NOMO-1 treated with dmso at 0.1 percent for 144 hours (cell line): Measurements from ENCODE around the gene HOXB7.

Experiments used
- DNase-seq: peaks from one replicate; lab custom pipeline; 2025; ENCODE audit not compliant: unreplicated experiment; lab: John Stamatoyannopoulos, UW

Gene HOXB7

DNA sequence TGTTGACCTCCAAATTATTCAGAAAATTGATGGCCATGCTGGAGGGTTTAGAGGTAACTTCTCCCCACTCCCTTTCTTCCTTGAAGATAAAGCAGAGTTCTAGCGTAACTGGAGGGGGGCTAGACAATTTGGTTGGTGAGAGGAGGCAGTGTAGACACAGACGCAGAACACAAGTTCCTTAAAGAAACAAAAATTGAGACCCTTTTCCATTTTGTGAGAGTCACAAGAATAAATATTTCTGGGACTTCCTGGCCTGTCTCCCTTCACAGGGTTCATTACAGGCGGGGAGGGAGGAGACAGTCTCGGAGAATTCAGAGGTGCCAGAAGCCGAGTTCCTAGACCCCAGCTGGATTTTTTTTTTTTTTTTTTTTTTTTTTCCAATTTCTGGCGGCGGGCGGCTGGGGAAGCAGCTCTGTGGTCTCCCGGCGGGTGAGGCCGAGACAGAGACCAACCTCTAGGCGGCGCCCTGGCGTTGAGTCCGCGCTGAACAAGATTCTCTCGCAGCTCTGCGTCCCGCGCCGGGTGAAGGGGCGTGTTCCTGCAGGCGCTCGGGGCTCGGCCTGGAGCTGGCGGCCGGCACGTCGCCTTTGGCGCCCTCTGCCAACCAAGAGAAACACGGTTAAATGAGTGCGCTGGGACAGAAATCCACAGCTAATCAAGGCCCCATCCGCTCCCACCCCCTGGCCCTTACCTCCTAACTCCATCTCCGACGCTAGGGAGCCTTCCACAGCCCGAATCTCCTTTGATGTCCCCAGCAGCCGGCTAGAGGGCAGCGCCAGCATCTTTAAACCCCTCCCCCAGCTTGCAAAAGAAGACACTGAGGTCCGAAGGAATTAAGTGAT lies 25.6 kb upstream of the HOXB7 start:
- DNase-seq, result peak; percentile 55

DNA sequence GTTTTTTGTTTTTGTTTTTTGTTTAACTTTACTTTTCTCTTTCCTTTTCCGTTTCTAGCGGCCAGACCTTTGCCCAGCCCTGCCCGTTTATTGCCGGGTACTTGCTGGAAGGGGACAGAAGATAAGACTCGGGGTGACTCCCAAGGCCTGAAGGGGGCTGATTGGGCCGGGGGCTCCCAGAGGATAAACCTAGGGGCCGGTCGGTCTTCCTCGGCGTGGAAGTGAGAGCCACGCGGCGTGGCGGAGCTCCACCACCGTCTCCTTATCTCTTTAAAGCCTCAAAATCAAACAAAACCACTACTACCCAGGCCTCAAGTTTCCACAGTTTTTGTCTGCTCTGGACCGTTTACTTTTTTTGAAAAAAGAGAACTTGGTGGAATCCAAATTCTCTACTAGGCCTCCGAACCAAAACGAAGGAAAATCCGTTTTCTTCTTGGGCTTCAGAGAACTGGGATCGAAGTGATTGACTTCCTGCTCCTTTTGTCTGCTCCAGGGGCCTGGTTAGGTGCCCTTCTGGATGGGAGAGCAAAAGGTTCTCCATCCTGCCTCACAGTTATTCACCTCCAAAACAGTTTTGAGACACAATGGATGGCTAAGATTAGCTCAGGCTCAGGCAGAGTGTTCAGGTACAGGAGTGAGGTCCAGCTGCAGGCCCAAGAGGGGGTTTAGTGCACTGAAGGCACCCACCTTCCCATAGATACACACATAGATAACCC lies 23.8 kb upstream of the HOXB7 start:
- DNase-seq, result no peak

DNA sequence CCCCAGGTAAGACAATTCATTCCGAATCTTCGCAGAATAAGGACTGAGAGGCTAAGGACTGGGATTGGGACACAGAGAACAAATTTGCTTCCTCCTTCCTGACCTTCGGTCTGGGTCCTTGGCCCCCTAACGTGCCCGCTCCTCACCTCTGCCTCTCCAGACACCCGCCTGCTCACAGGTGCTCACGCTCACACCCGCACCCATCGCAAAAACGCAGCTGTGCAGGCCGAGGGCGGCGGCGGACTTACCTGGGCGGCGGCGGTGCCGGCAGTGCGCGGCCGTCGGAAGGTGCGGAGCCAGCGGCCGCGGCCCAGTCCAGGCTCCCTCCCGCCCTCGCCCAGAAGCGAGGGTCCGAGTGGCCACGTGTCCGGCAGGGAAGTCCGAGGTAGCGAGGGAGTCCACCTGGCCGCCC lies 22.5 kb upstream of the HOXB7 start:
- no peak for DNase-seq

DNA sequence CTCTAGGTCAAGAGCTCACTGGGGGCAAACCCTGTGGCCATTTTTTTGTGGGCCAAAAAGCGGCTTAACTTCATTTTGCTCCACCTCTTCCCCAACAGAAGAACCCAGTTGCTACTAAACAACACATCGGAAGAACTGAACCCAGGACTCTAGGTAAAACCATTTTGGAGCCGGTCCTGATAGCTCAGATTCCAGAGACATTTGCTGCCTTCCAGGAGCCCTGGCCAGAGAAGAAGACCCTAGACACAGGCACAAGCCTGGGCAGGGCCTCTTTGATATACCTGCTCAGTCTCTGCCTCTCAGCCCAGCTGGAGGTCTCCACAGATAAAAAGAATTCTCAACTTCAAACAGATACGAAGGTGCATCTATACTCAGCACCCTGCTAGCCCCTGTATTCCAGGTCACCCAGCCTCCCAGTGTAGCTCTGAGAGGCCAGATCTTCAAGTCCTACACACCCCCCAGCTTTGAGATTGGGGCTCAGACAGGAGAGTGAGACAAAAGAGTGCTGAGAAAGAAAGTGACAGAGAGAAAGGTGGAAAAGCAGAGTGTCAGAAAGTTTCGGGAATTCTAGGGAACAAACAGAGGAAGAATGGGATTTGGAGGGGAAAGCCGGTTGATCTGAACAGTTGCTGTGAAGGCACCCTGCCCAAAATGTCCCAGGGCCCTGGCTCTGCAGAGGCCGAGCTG lies 21.9 kb upstream of the HOXB7 start:
- no peak for DNase-seq

DNA sequence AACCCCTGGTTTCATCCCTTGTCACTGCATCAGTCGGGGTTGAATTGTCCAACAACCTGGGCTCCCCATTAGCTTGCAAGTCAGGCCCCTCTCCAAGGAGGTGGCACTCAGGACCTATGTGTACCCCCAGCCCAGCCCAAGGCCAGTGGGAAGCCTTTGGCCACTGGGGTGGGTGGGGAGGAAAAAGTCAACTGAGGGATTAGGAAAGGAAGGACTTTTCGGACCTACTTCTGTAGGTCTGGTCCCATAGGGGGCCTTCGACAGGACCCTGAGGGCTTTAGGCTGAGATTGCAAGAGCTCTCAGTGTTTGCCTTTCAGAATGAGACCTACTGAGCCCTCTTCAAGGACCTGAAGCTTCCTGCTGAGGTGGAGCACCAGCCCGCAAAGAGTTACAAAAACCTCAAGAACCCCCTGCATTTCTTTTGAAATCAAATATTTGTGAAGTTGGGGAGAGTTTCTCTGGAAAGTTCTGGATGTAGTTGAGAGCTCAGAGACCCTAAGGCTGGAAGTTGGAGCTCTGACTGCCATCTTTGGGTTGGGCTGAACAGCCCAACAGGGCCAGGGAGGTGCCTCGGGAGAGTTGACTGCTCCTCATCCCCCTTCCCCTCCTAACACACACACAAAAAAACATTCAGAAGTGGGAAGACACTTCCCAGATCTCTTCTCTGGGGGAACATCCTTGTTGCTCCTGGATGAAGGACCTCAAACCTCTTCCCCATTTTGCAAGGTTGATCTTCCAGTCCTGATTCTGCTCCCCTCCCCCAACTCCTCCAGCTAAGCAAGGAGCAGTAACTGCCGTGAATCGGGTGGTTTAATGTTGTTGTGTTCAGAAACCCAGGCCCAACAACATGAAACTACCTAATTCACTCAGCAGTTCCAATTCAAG lies 21.1 kb upstream of the HOXB7 start:
- no peak for DNase-seq

DNA sequence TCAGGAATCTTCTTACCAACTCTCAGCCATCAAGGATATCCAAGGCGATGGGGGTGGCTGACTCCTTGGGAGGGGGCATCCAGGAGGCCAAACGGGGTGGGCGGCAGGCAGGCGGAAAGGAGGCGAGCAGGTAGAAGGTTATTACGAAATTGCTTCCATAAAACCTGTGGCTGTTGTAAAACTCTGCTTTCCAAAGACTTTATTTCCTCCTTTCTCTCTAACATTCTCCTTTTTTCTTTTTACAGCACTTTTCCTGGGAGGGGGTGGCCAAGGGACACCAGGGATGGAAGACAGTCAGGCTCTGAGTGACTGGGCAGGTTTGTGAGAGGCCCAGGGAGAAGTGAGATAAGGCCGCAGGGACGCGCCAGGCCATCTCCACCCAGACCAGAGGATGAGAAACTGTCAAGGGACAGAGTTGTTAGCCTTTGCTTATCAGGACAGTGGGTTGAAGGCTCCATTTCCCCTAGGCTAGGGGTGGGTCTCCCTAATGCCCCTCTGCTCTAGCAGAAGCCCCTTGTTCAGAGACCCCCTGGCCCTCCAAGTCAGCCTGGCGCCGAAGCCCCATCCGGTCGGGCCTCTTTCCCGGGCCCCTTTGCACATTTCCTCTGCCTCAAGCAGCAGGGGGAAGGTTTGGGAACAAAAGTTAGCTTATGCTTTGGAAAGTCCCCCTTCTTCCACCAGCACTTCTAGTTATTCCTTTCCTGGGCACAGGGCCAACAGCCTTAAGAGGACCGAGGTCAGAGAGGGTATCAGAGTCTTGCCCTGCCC lies 20.3 kb upstream of the HOXB7 start:
- no peak for DNase-seq

DNA sequence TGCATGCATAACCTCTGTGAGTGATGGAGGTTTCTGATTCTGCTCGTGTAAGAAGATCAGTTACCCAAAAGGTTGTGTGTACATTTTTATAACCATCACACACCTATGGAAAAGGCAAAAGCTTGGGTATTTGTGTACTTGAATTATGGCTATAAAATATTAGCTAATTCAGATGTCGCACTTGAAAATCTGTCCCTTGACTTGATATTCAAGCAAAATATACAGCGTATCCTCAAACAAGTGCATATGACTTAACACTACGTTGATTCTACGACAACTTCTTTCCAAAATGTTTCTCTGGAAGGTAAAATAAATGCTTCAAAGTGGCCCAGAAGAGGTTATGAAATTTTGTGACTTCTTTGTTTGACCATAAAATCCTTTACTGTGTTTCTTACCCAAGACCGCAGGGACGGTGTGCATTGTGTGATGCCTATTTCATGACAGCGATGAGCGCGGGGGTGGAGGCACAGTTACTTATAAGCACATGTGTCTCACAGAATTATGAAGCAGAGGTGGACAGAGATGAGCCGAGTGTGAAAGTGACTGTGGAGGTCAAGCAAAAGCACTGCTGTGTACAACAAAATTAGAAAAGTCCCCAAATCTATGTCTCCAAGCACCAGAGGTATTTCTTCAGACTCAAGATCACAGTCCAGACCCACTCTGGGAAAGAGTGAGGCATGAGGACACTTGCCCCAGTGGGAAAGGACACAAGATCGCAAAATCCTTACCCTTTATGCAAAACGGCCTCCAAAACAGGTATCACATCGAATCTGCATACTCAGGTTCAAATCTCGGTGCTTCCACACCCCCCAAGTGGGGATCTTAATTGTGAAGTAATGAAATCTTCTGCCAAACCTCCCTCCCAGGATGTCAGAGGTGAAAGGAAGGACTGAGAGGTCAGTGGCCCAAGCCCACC lies 19.4 kb upstream of the HOXB7 start:
- DNase-seq, result no peak

DNA sequence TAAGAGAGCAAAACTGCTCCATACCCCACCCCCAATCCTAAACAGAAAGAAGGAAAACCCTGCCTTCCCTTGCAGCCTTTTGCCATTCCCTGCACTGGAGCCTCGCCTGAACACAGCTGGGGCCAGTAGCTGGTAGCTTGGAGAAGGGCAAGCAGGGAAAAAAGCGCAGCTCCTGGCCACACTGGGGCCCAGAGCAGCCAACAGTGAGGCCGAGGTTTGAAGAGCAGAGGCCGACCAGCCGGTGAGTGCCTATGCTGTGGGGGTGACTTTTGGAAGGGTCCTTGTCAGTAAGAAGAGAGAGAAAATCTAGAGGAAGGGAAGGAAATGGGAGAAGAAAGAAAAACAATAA lies 18.6 kb upstream of the HOXB7 start:
- no peak for DNase-seq

DNA sequence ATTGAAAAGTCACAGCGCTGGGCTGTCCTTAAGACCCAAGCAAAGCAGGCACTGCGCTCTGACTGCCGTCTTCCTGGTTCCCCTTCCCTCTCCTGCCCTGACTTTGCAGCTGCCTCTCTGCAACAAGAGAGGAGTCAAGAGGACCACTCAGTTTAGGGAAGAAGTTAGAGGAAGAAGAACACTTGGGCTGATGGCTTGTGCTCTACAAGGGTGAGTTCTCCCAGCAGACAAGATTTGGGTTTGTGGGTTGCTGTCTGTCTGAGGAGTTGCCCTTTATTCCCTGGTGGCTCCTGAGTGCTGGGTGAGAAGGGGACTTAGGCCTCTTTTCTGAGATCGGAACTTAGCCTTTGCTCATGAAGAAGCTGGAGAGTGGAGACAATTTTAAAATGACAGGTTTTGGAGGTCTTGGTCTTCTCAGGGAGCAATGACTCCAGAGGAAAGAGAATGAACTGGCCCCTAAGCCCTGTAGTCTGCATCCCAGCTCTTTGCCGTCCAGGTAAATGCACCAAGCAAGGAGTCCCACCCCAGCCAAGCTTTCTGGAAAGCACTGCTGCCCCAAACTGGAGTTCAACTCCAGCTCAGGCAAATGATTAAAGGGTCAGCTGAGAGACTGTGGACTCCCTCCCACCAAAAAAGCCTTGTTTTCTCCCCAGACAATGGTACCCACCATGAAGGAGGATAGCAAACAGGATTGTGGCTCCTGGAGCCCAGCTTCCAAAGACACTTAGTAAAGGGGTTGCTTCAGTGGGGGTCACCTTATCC lies 18.0 kb upstream of the HOXB7 start:
- DNase-seq, result peak; percentile 24

DNA sequence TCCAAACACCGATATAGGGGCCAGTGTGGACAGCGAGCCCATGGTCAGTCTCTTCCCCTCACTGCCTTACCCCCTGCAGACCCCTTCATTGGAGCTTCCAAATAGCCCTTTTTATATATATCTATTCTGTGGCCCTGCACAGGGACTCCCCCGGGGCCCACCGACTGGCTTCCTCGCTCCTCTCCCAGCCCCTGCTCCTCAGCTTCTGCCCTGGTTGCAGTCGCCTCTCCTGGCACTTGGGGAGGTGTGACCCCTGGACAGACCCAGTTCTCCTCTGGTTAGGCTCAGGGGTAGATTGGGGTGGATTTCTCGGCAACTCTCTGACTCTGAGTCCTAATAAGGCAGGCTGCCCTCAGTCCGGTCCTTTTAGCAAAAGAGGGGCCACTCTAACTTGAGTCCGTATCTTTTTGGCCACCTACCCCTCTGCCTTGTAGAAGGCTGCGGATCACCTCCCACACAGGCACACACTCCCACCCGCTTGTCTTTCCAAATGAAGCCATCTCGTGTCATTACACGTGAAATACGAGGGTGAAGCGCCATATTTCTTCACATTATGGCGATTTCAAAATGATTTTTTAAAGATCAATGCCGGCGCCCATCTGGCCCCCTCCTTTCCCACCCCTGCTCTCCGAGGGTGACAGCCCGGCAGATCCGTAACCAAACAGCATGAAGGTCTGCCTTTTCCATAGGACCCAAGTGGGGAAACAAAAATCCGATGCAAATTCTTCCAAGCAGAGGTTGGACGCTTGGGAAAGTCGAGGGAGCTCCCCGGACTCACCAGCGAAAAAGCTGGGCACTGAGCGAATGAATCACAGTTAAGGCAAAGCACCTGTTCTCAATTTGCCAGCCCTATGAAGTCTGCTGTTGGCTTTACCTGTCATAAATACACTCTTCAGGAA lies 17.1 kb upstream of the HOXB7 start:
- DNase-seq, result no peak

DNA sequence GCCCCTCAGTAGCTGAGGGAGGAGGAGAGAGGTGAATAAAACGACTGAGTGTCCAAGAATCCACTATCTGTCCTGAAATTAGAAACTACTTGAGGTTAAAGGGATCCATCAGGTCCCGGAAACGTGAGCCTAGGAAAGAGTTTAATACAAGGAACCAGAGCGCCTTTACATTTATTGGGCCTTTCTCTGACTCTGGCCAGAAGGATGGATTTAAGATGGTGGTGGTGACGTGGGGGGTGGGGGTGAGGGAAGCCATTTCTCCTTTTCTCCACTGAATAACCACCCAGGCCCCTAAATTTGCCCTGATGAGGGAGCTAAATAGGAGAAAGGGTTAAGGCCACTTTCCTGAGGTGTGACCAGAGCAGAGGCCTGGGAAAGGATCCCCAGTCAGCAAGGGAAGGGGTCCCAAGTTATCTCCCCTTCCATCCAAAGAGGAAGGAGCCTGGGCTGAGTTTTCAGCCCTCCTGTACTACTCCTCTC lies 16.3 kb upstream of the HOXB7 start:
- no peak for DNase-seq

DNA sequence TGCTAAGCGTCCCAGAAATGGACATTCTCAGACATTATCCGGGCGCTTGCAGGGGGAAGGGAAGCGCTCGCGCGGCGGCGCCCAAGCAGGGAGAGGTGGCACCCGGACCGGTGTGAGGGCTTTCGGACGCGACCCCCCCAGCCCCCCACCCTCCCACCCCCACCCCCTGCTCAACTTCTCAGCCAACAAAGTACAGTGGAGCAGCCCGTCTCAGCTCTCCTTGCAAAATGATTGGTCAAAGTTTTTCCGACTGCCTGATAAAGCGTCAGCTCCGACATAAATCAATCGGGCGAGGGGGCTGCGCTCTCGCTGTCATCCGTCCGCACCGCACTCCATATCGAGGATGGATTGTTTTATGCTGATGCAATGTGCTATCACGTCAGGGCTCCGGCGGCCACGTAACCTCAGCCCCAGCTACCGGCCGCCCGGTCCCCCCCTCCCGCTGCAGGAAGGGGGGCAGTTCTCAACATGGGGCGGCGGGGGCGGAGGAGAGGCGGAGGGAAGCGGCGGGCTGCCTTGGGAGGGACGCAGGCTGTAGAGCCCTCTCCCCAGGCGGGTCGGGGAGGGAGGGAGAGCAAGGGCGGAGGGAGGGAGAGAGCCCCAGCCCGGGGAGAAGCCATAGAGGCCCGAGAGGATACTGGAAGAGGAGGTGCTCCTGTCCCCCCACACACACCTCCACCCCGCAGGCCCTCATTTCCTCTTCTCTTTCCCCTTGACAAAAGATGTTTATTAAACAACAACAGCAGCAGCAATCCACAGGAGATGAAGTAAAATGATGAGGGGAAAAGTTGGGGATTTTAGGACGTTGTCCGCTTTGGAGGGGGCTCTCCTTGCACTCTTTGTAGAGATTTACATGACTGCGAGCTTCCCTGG lies 15.7 kb upstream of the HOXB7 start, which contains the start of gene HOXB9:
Gene HOXB9 (minus strand): TSS at position 114 of the 873 bp plus-strand sequence. CDS start 89 bp downstream, at position 25.
- DNase-seq, result no peak

DNA sequence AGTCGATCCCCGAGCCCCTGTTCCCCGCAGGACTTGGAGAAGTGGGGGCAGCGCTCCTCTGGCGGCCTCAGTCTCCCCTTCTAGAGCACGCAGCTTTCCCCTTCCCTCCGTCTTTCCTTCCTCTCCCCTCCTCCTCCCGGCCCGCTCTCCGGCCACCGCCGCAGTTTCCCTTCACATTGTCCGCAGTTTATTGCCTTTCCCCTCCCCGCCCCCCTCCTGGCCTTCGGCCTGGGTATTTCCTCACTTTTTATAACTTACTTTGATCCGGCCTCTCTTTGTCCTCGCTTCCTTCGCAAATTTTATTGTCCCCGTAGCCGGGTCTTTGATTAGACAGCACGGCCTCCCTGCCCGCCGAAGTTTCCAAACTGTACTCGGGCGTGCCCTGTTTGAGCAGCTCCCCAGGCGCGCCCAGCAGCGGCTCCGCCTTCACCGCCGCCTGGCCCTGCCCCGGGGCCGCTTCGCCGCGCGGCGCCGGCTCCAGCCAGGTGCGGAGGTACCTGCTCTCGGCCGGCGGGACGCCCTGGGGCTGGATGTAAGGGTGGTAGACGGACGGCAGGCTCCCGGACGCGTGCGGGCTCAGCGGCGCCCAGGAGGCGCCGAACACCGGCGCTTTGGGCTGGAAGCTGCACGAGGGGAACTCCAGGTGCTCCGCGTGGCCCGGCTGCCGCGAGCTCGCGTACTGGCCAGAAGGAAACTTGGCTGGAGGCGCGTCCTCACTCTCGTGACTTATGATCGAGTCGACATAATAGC lies 14.9 kb upstream of the HOXB7 start:
- DNase-seq, result no peak

DNA sequence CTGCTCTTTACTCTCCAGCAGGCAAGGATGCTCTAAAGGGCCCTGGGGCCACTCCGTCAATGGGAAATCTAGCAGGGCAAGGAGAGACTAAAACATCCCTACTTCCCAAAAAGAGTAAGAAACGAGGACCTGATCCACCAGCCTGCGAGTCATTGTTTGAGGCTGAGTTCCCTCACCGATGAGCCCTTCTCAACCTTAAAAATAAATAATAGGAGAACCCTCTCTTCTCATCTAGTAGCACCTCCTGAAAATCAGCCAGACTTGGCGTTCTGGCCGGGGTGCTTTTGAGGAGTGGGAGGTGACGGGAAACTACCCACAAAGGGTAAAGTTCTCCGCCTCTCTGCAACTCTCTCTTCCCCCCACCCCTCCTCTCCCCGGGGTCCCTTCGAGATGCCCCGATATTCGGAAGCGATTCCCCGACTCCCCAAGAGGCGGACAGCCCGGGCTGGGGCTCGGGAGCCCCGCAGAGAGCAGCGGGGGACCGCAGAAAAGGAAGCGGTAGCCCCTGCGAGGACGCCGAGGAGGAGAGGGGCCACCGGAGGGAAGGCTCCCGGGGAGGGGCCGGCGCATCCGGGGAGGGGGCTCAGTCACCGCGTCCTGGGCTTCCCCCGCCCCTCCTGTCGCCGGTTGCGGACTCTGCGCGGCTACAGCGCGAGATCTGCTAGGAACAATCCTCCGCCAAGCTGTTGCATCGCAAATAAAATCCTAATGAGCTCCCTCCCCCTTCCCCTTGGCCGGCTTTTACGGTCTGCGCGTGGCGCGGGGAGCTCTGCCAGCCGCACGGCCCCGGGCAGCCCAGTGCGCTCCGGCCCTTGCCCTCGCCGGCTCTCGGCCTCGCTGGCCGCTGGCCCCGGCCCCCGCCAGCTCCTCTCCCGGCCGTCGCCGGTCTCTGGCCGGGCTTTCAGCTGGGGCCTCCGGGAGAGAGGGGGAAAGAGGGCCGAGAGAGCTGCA lies 14.0 kb upstream of the HOXB7 start:
- no peak for DNase-seq
